ENCODE measurements around the gene NKAIN4. TPM values are rescaled to one million over a fixed set of nuclear protein-coding genes. Genes with fewer than 3 reads are reported as not detected.

Gene NKAIN4
- total RNA-seq, 1 donor from 2014 or later, result 0.60 TPM

GRCh38 chr20:63276956-63277355, 22.7 kb upstream of the NKAIN4 start:
- no peaks in the 10 kb centered on the region for H3K9me3 Mint-ChIP-seq (ENCODE audit: low read depth)
- no peak for DNase-seq (ENCODE audit: low spot score, unreplicated experiment)
- H3K36me3 Mint-ChIP-seq (ENCODE audit: insufficient read depth), result peaks cover 1% of the 10 kb centered on the region
- peaks cover 8% of the 10 kb centered on the region for H3K4me1 Mint-ChIP-seq (ENCODE audit: low read depth)
- TF ChIP-seq CTCF (IDR thresholded peaks at IDR 0.05; ENCODE audit: unreplicated experiment), result no peak
- no peaks in the 10 kb centered on the region for H3K27me3 Mint-ChIP-seq
- H3K4me3 Mint-ChIP-seq (ENCODE audit: low read depth), result no peak overlapping the region
- no peak overlapping the region for H3K27ac Mint-ChIP-seq

DNA sequence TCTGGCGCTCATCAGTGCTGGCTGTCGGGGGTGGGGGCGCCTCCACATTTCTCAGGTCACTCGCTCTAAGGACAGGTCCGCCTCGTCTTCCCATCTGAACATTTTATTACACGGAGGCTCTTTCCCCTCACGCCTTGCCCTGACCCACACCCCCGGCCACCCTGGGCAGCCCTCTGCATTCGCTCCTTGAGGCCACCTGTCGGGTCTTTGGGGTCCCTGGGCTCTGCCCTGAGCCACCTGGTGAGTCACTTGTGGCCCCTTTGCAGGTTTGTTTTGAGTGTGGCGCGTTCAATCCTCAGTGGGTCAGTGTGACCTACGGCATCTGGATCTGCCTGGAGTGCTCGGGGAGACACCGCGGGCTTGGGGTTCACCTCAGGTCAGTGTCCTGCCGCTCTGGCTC, 21.6 kb upstream of the NKAIN4 start:
- H3K9me3 Mint-ChIP-seq (ENCODE audit: low read depth), result no peaks in the 10 kb centered on the region
- TF ChIP-seq CTCF (IDR thresholded peaks at IDR 0.05; ENCODE audit: unreplicated experiment), result no peak
- no peak for DNase-seq (ENCODE audit: low spot score, unreplicated experiment)
- no peak overlapping the region for H3K27ac Mint-ChIP-seq
- H3K4me1 Mint-ChIP-seq (ENCODE audit: low read depth), result peaks cover 13% of the 10 kb centered on the region
- no peak overlapping the region for H3K4me3 Mint-ChIP-seq (ENCODE audit: low read depth)
- no peaks in the 10 kb centered on the region for H3K27me3 Mint-ChIP-seq
- peaks cover 1% of the 10 kb centered on the region for H3K36me3 Mint-ChIP-seq (ENCODE audit: insufficient read depth)

- Mint-ChIP-seq H3K27me3 (no peaks in the 10 kb centered on the region), H3K9me3 (ENCODE audit: low read depth) (no peaks in the 10 kb centered on the region), H3K4me3 (ENCODE audit: low read depth) (peak overlapping the region; percentile 52), H3K4me1 (ENCODE audit: low read depth) (peaks cover 13% of the 10 kb centered on the region), H3K27ac (no peak overlapping the region), H3K36me3 (ENCODE audit: insufficient read depth) (peaks cover 1% of the 10 kb centered on the region)
- no peak for DNase-seq (ENCODE audit: low spot score, unreplicated experiment)
- TF ChIP-seq CTCF (IDR thresholded peaks at IDR 0.05; ENCODE audit: unreplicated experiment), result no peak
These were observed 20.3 kb upstream of the NKAIN4 start for GRCh38 chr20:63274381-63275228.

DNA sequence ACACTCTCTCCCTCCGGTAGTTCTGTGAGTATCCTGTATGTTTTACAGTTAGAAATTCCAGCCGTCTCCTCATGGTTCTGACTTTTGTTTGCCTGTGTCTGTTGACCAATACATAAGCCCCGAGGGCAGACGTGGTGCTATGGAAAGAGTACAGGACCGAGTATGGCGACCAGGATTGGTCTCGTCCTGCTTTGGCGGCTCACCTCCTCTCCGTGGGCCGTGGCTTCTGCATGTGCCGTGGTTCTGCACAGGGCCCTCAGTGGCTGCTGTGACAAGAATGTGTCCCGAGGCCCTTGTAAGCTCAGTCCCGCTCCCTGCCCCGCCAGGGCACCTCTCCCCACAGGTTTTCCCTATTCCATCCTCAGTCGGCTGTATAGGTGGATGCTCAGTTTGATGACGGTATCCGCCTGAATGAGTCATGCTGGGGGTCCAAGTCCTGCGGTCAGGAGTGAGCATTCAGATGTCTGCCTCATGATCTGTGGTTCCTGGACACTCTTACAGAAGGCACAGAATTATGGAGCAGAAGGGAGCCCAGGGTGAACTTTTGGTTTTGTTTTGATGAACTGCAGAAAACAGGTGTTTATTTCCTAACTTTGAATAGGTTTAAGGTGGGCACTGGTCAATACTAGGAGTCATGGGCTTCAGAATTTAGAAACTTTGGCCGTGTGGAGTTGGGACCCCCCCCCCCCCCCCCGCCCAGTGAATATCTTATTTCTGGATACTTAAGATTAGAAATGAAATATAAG, 19.5 kb upstream of the NKAIN4 start:
- TF ChIP-seq CTCF (IDR thresholded peaks at IDR 0.05; ENCODE audit: unreplicated experiment), result no peak

GRCh38 chr20:63273059-63273579, 18.9 kb upstream of the NKAIN4 start:
- Mint-ChIP-seq H3K36me3 (ENCODE audit: insufficient read depth) (no peaks in the 10 kb centered on the region), H3K4me1 (ENCODE audit: low read depth) (peaks cover 13% of the 10 kb centered on the region), H3K9me3 (ENCODE audit: low read depth) (no peaks in the 10 kb centered on the region), H3K4me3 (ENCODE audit: low read depth) (peak overlapping the region; percentile 86), H3K27me3 (no peaks in the 10 kb centered on the region), H3K27ac (peak overlapping the region; percentile 84)
- TF ChIP-seq CTCF (IDR thresholded peaks at IDR 0.05; ENCODE audit: unreplicated experiment), result no peak
- DNase-seq (ENCODE audit: low spot score, unreplicated experiment), result no peak

More for the DNA sequence above, 19.5 kb upstream of the NKAIN4 start:
- Mint-ChIP-seq H3K9me3 (ENCODE audit: low read depth) (no peaks in the 10 kb centered on the region), H3K27ac (peak overlapping the region; percentile 84), H3K4me1 (ENCODE audit: low read depth) (peaks cover 13% of the 10 kb centered on the region), H3K36me3 (ENCODE audit: insufficient read depth) (no peaks in the 10 kb centered on the region), H3K27me3 (no peaks in the 10 kb centered on the region), H3K4me3 (ENCODE audit: low read depth) (peak overlapping the region; percentile 86)
- no peak for DNase-seq (ENCODE audit: low spot score, unreplicated experiment)

Measured in progenitor cell of endocrine pancreas (in vitro differentiated cells).